ENCODE results near the gene PIK3CA.

- TF ChIP-seq POLR2AphosphoS5 (IDR thresholded peaks at IDR 0.05; ENCODE audit: borderline replicate concordance, low read depth, low read length) (no peak), FOXP2 (optimal IDR thresholded peaks at IDR 0.05; ENCODE audit: control extremely low read depth, extremely low read length, insufficient read depth) (no peak), EZH2 (IDR thresholded peaks at IDR 0.05) (no peak)
Measured at GRCh38 chr3:179164857-179165256, 16.7 kb downstream of the PIK3CA start.
